Adipose tissue (tissue), 3 donors: ENCODE measurements around the gene FRMD7. TPM values are rescaled to one million over a fixed set of nuclear protein-coding genes. Genes with fewer than 3 reads are reported as not detected.

Experiments
- H3K27ac ChIP-seq: one replicate; pipeline ENCODE4 v1.5.1; 2013; ENCODE audit warnings: low read depth, low read length
- WGBS, 3 donors: extraction: QIAGEN DNeasy Blood & Tissue Kit; methylation state at CpG; one replicate each; pipeline ENCODE4 v1.1.7; 2013; 5-methylcytosine and 5-hydroxymethylcytosine counted together
- polyA plus RNA-seq, 3 donors: library from polyadenylated mRNA; stranded (reverse); fragments of 200-250 nt; gene quantifications; one replicate each; pipeline ENCODE4 v1.2.3, GENCODE V29; 2013
- donor health status: healthy with polysubstance abuse.
- donor health status: Bipolar disorder and iron deficiency.
- donor health status: healthy.

Gene FRMD7
- polyA plus RNA-seq, 3 donors: not detected

DNA sequence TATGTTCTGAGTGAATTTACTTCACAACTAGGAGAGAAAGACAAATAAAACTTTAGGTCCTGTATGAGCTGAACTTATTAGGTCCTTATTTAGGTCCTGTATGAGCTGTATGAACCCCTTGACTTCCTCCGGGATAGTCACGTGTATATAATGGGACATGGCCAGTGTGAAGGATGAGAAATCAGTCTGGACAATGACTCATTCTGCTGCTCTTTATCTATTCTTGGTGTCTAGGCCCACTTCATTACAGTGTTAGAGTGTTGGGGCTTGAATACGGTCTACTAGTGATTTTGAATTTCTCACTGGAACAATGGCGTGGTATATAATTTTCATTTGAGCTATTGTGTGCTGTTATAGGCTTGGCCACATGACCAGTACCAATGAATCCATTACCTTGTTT is 82.9 kb downstream of the FRMD7 start:
- WGBS, 3 donors: 69 to 97% (median 88%) methylated on average over 4 of the region's 4 CpGs
- no peak overlapping the region for H3K27ac ChIP-seq

DNA sequence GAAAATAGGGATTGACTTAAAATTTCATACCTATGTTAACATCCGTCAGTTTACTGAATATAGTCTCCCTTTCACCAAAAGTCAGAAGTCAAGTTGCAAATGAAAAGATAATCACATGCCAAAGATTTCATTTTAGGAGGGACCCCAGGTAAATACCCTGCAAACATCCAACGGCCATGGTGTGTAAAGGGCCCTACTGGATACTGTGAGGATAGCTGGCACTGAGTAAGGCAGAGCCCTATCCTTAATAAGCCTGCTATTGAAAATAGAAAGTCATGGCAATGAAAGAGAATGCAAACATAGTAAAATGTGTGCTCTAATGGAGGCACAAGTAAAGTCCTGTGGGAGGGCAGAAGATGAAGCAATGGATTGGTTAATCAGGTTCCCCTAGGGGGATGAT is 83.8 kb downstream of the FRMD7 start:
- no peak overlapping the region for H3K27ac ChIP-seq
- 75 to 92% (median 91%) methylated on average over 2 of the region's 2 CpGs for WGBS, 3 donors

DNA sequence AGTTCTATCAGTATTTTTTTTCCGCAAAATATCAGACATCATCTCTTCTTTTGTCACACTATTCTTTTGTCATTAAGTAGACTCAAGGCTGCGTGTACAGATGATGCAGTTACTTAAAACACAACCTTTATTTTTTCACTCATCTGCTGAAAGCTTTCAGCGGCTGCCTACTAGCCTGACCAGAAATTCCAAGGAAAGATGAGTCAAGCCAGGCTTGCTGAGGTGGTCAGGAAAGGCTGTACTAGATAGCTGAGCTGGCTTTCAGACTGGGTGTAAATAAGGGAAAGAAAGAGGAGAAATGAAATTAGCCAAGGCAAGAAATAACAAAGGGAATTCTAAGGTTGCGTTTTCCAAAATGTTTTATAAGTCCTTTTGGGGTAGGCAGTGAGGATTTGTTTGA is 86.8 kb downstream of the FRMD7 start:
- WGBS, 3 donors: 63 to 93% (median 82%) methylated on average over 4 of the region's 4 CpGs
- H3K27ac ChIP-seq: no peak overlapping the region

DNA sequence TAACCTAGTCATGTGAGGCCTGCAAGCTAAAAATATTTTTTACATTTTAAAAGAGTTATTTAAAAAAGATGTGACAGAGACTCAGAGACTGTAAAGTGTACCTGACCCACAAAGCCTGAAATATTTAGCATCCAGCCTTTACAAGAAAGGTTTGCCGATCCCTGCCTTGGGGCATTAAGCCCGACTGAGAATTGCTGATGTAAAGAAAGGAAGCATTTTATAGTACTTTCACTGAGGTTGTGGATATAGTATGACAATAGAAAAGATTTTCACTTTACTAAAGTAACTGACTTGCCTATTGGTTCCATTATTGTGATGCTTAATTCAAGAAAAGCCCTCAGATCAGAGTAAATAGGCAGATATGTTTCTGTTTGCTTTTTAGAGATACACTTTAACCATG is 87.8 kb downstream of the FRMD7 start:
- 74 to 97% (median 97%) methylated on average over 2 of the region's 2 CpGs for WGBS, 3 donors
- no peak overlapping the region for H3K27ac ChIP-seq

DNA sequence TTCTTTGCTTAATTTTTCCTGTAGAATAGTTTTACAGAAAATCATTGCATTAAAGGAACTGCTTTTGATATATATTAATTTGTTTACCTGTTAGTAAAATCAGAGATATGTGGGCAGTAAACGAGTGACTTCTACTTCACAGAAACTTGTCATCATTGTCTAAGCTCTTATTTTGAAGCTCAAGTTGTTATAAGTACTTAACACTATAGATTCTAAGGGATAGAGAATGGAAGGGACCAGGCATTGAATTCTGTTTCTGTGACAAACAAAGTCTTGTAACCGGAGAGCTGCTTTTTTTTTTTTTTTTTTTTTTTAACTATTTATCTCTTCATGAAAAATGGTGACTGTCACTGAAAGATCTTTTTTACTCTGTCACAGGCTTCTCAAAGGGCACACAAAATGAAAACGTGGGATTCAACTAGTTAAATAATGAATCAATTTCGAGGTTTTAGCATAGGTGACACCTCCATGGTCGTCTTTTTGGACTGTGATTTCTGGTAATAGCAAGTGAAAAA is 90.3 kb downstream of the FRMD7 start:
- WGBS, 3 donors: 53 to 67% (median 62%) methylated on average over 5 of the region's 5 CpGs
- no peak overlapping the region for H3K27ac ChIP-seq

DNA sequence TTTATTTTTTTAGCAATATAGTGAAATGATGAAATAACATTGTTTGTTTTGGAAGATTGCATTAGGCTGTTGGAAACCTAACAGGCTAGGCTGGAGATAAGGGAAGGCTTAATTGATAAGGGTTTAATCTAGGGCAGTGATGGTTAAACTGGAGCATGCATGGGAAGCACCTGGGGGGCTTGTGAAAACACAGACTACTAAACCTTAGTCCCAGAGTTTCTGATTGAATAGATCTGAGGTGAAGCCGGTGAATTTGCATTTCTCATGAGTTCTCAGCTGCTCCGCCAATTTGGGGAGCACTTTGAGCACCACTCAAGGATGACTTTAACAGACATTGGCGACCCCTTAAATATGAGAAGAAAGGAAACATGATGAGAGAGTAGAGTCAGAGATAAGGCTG is 93.2 kb downstream of the FRMD7 start:
- H3K27ac ChIP-seq: no peak overlapping the region

DNA sequence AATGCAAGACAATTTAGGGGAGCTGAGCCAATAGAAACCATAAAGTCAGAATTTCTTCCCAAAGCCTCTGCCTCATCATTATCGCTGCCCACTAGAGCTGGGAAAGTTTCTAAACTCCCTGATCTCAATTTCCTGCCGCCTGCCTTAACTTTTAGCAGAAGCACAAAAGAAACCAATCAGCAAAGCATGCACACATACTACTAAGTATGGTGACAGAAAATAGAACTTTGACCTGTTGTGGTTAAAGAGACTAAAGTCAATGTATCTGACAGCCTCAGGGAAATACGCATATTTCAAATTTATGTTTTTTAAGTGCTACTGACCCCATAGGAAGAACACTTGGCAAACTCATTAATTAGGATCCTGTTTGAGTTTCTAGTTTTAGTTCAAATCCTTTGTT is 94.7 kb downstream of the FRMD7 start:
- WGBS, 3 donors: 64 to 80% (median 69%) methylated on average over 3 of the region's 3 CpGs
- H3K27ac ChIP-seq: no peak overlapping the region

More for the DNA sequence above, 93.2 kb downstream of the FRMD7 start:
- WGBS, 3 donors: 82 to 98% (median 94%) methylated on average over 3 of the region's 3 CpGs

DNA sequence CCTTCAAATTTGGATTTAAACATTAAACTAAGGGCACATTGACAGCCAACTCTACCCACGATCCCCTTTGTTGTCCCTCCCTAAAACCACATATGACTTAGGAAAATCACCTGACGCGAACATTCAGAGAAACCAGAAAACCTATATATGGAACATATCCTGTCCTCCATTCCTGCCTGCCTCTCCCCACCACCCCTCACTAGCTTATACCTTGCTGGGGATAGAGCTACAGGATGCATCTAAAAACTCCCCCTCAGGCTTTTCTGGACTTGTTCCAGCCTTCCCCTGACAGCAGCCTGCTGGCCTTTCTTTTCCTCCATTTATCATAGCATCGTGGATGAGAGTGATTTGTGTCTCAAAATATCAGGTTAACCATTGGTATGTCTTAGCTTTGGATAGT is 96.0 kb downstream of the FRMD7 start:
- 46 to 74% (median 55%) methylated on average over 4 of the region's 4 CpGs for WGBS, 3 donors
- no peak overlapping the region for H3K27ac ChIP-seq

DNA sequence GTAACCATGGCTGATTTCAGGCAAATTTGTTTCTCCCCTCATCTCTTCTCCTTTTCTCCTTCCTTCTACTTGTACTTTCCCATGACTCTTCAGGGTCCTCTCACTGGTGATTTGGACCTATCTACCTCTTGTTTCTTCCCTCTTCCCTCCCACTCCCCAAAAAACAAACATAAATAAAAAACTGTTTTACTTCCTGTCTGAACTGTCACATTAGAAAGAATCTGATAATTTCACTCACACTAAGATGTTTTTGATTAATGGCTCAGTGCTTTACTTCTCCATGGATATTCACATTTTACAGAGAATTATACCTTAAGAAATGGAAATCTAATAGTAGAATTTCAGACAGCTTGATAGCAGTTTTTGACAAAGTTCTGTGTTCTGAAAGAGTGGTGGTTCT is 97.6 kb downstream of the FRMD7 start:
- no peak overlapping the region for H3K27ac ChIP-seq

Other genes with a start within 250 kb of the FRMD7 start
- 1 to 10 TPM; 2.0 to 5.5 (median 4.6) TPM for gene STK26, start 104.7 kb downstream of the FRMD7 start, polyA plus RNA-seq
- gene RAP2C, start 91.4 kb upstream of the FRMD7 start, polyA plus RNA-seq: 10 to 100 TPM in 2 of 3 donors, 1 to 10 TPM in 1; 6.5 to 14.7 (median 13.6) TPM